GM19438 (cell line): ENCODE data around the gene NUB1.

Experiments
- ATAC-seq: cut with Tn5 transposase; IDR thresholded peaks from one replicate; pipeline ENCODE4 v1.9.1; 2021; ENCODE audit warnings: low read depth; ENCODE audit not compliant: unreplicated experiment

Gene NUB1

DNA sequence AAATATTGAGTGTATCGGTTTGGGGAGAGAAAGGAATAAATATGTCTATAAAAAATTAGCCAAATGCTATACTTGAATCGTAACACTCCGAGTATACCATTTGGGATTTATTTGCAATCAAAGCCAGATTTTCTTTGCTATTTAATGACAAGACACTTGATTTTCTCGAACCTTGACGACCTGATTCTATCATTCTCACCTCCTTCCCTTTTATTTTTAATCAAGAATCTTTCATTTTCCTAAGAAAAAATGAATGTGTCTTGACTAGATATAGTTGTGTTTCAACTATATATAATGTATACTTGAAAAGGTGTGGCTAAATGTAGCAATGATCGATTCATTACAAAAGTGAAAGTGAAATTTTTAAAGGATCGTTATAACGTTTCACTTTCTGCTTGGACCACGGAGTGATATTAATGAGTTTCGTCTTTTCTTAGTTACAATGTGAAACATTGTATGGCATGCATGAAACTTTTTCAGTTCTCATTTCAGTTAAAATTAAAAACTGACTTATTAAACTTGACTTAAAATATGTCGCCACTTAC, 562 bp downstream of the NUB1 start:
- ATAC-seq, result peak; percentile 58

- no peak for ATAC-seq
Observed at GRCh38 chr7:151342811-151343210, 1.2 kb downstream of the NUB1 start.

GRCh38 chr7:151343516-151343915, 1.9 kb downstream of the NUB1 start:
- ATAC-seq, result no peak

DNA sequence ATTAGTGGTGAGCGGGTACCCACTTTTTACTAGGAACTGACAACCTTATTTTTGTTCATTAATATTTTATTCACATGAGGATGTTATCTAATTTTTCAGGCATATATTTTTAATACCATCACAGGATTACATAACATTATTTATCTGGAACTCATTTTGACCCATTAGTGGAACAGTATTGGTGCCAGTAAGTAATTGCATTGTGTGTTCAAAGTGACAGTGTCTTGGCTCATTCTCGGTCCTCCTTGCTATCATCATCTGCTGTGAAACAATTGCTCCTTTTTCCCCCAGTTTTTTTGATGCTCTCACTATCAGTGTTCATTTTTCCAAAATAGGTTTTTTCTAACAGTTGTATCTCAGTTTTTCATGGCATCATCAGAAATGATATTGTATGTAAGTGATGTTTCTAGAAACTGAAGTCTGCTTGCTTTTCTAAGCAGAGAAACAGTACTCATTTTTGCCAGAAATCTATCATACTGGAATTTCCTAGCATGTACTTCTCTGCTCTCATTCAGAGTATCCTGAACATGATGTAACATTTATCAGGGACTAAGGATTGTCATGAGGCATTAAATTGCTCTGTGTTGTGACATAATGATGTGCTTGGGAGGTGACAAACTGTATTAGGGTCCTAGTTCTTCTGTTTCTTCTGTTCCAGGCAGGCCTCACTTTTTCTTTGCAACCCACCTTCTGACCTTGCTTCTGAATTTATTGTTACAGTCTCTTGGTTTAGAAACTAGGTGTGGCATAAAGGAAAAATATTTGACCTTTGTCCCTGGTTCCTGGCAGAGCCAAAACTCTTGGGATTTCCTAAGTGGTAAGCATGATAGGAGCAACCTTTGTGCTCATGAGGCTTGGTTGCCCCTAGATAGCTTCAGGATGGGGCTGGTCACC, 4.2 kb downstream of the NUB1 start:
- no peak for ATAC-seq

DNA sequence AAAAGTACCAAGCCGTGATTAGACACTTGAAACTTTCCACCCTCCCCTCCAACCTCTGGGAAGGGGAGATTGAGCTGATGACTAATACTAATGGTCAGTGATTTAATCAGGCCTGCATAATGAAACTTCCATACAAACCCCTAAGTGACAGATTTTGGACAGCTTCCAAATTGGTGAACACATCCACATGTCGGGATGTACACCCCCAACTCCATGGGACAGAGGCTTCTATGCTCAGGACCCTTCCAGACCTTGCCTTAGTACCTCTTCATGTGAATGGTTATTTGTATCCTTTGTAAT, 4.8 kb downstream of the NUB1 start:
- no peak for ATAC-seq

- no peak for ATAC-seq
Observed at GRCh38 chr7:151347200-151347599, 5.6 kb downstream of the NUB1 start.

DNA sequence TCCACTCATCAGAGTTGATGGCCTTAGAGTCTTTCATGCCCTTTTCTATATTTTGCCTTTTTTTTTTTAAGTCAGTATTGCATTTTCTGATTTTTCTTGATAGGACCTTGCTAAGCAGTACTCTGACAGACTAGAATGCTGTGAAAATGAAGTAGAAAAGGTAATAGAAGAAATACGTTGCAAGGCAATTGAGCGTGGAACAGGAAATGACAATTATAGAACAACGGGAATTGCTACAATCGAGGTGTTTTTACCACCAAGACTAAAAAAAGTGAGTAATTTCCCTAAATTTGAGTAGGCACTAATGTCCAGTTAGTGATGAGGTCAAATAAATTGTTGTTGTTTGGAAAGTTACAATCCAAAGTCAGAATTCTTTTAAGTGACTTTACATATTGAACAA, 7.4 kb downstream of the NUB1 start:
- ATAC-seq, result no peak

GRCh38 chr7:151349507-151349853, 7.9 kb downstream of the NUB1 start:
- ATAC-seq, result peak; percentile 41

- ATAC-seq, result no peak
Observed at GRCh38 chr7:151351027-151351426, 9.4 kb downstream of the NUB1 start.

DNA sequence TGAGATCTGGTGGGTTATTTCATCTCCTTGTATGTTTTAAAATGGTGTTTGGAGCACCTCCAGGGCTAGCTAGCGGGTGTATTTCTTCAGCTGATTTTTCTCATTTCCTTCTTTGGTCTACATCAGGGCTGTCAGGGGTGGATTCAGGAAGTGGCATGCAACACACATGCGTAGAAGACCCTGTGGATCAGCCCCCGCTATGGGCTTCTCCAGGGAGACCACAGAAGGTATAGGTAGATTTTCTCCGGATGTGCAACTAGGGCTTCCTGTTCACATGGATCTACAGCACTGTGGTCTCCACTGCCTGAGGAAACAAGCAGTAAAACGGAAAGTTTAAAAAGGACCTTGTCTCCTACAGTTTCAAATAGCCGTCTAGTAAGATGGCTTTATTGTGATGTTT, 10.4 kb downstream of the NUB1 start:
- peak; percentile 29 for ATAC-seq

- no peak for ATAC-seq
Observed at GRCh38 chr7:151352512-151352911, 10.9 kb downstream of the NUB1 start.

DNA sequence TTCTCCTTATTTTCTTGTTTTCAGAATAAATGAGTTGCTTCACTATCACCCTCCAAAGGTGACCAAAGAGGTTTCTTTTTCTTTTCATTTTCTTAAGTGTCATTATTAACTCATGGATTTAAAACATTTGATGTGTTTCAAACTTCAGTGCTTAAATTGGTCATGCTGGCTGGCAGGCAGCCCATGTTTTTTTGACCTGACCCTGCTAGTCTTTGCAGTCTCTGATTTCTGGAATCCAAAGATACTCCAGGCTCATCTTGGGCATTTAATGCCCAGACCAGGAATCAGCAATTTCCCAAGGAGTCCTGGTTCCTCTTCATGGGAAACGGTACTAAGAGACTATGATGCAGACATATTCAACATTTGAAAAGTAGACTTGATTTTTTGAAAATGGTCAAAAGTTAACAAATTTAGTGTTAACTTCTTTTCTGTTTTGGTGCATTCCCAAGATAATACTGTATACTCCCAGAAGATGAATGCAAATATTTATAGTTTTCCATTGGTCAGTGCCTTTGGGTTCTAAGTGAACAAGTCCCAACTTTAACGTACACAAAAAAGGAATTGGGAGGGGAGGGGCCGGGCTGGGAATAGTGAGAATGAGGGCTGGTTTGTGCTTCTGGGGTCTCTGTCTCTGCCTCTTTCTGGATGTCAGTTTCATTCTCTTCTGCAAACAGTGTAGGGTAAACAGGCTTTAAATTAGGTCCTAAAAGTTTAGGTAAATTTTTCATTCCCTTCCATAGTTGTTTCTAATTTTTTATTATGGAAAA, 19.8 kb downstream of the NUB1 start:
- no peak for ATAC-seq

DNA sequence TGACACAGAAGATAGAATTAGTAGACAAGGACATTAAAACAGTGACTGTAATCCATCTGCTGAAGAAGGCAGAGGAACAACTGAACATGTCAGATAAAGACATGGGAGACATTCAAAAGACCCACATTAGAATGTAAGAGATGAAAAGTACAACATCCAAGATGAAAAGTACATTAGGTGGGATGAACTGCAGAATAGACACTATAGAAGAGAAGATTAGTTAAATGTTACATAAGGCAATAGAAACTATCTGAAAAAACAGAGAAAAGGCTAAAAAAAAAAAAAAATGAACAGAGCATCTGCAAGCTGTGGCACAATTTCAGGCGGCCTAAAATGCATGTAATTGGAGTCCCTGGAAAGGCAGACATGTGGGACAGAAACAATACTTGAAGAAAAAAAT, 21.6 kb downstream of the NUB1 start:
- no peak for ATAC-seq

- no peak for ATAC-seq
Observed at GRCh38 chr7:151366166-151366879, 24.7 kb downstream of the NUB1 start.

DNA sequence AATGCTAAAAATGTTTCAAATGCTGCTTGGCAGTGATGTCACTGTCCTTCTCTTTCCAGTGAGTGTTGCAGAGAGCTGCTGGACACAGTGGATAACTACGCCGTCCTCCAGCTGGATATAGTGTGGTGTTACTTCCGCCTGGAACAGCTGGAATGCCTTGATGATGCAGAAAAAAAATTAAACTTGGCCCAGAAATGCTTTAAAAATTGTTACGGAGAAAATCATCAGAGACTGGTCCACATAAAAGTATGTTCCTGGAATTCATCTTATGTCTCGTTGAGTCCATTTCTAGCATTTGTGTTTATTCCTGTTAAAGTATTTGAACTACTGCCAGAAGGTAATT, 25.2 kb downstream of the NUB1 start:
- no peak for ATAC-seq

GRCh38 chr7:151367284-151367683, 25.7 kb downstream of the NUB1 start:
- no peak for ATAC-seq

DNA sequence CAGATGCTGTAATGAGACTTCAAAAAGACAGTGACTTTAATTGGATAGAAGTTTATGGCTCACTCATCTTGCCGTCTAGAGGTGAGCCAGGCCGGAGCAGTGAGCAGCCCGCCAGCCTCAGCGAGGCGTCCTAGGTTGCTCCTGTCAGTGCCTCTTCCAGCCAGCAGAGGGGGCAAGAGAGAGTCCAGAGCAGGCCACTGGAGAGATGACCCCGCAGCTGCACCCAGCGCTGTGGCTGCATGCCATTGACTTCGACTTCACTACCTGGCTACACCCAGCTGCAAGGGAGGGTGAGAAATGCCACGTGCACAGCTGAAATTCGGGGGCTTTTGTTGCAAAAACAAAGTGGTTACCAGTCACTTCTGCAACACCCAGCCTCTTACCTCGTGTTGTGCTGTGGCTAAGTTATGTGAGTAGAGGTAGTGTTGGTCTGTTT, 26.5 kb downstream of the NUB1 start:
- ATAC-seq, result peak; percentile 100

- ATAC-seq, result no peak
Observed at GRCh38 chr7:151371266-151371665, 29.7 kb downstream of the NUB1 start.

DNA sequence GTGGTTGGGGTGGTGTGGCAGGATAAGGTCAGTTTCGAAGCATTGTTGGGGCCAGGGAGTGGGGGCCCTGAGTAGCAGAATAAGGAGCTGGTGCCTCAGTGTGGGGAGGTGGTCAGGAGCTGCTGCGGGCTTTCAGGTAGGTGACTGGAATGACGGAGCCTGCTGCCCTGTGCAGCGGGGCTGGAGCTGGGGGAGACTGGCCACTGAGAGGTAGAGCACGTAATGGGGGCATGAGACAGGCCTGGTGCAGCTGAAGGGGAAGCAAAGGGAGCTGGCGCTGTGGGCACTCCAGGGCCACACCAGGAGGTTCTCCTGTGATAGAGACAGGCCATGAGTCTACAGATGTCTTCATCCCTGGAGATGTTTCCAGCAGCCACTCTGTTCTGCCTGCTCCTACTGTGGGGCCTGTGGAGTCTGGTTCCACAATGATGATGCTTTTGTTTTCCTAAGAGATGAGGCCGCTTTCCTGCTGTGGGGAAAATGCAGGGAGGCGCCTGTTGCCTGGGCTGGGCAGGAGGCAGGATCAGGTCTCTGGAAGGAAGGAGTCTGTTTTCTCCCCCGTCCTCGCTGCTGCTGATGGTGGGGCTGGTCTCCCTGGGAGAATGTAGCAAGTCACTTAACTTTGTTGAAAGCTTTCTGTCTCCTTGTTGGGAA, 31.1 kb downstream of the NUB1 start:
- no peak for ATAC-seq

DNA sequence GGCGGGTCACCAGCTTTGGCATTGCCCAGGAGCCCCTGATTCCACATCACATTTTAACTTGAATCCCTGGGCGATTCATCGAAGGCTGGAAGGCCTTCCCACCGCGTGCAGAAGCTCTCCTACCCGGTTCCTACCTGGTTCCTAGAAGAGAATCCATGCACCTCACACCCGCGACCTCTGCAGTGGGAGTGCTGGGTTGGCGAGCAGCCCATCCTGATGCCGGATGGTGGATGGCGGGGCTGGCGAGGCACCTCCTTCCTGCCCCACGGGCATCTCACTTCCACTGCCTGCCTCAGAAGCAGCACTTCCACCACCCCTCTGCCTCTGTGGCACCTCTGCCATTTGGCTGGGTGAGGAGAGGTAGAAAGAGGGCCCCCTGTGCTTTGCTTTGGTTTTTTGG, 32.0 kb downstream of the NUB1 start:
- ATAC-seq, result no peak

GRCh38 chr7:151374139-151374538, 32.5 kb downstream of the NUB1 start:
- no peak for ATAC-seq
